H1 (cell line): ENCODE results near the gene CEP41. TPM values are rescaled to one million over a fixed set of nuclear protein-coding genes. Genes with fewer than 3 reads are reported as not detected.

Experiments
- E2F6 ChIP-seq: IDR thresholded peaks from 2 replicates; pipeline ENCODE4 v1.6.1; 2012; ENCODE audit warnings: inconsistent platforms
- KDM1A ChIP-seq: fragments of 200-600, 300-600 bp; sonication (generic); IDR thresholded peaks from 2 replicates; pipeline ENCODE4 v1.7.1; 2016; ENCODE audit warnings: mild to moderate bottlenecking, low read length, borderline replicate concordance
- NANOG ChIP-seq: IDR thresholded peaks from 2 replicates; pipeline ENCODE4 v1.6.1; 2011; ENCODE audit warnings: low read length, low read depth, mild to moderate bottlenecking, inconsistent platforms; ENCODE audit not compliant: insufficient read depth, poor library complexity, severe bottlenecking
- NRF1 ChIP-seq: IDR thresholded peaks from 2 replicates; pipeline ENCODE4 v1.6.1; 2011; ENCODE audit warnings: mild to moderate bottlenecking, low read depth, low read length, improper control_type of control experiment
- TAF7 ChIP-seq: optimal IDR thresholded peaks from 2 replicates; pipeline ENCODE3; 2011; ENCODE audit warnings: low read depth, mild to moderate bottlenecking, inconsistent platforms, low read length, moderate library complexity, borderline replicate concordance
- polyA plus RNA-seq, 7 experiments: library from polyadenylated mRNA; depleted of rRNA in 3 of 7; stranded (reverse) in 5 of 7; unstranded in 2 of 7; fragments of >200 nt in 5 of 7; fragments of 200-250 nt in 2 of 7; gene quantifications; 1 replicate in 5 of 7; 2 replicates in 1 of 7; 4 replicates in 1 of 7; pipeline versions ENCODE4 v1.2.1 to v1.2.3, GENCODE V29; 2011 to 2013; ENCODE audit warnings: missing spikeins in 2 of 7, mixed read lengths in 2 of 7
- total RNA-seq: library from RNA; stranded (reverse); fragmentation: NEBNext Ultra II Directional; extraction: Animal tissue kit (Norgen Biotek cat#: 25700); gene quantifications from 2 replicates; pipeline ENCODE4 v1.2.1, GENCODE V29; 2021

The CEP41 gene
- total and polyA plus RNA-seq, 2 of the 8 experiments (the other 6 are each of a cell fraction or from before 2014, with no cell fraction given): 9.3 to 12.8 TPM

- TF ChIP-seq NANOG (no peak), TAF7 (no peak), NRF1 (no peak), E2F6 (no peak), KDM1A (no peak)
- TF ChIP-seq, all 59 proteins: peak for 0
Measured at GRCh38 chr7:130364451-130364850, 76.4 kb downstream of the CEP41 start (continued).
